Stimulated activated naive CD8-positive, alpha-beta T cell treated with anti-CD3 and anti-CD28 coated beads, Interleukin-15, Interleukin-2, amounts not matched to agents 100 ng/mL and 50 ng/mL, for 24 hours (primary cell): ENCODE measurements around the gene PDE4D.

Experiments used
- H3K27ac Mint-ChIP-seq: one replicate; pipeline ENCODE4 v1.8.0; 2021; ENCODE audit warnings: mild to moderate bottlenecking, mixed read lengths
- H3K27me3 Mint-ChIP-seq: one replicate; pipeline ENCODE4 v1.8.0; 2021; ENCODE audit warnings: mixed read lengths
- H3K36me3 Mint-ChIP-seq: one replicate; pipeline ENCODE4 v1.8.0; 2021; ENCODE audit warnings: low read depth, mixed read lengths
- H3K4me1 Mint-ChIP-seq: one replicate; pipeline ENCODE4 v1.8.0; 2021; ENCODE audit warnings: low read depth, mixed read lengths
- H3K4me3 Mint-ChIP-seq: one replicate; pipeline ENCODE4 v1.8.0; 2021; ENCODE audit warnings: mild to moderate bottlenecking, mixed read lengths
- H3K9me3 Mint-ChIP-seq: one replicate; pipeline ENCODE4 v1.8.0; 2021; ENCODE audit warnings: mixed read lengths

PDE4D gene

GRCh38 chr5:59532979-59533729 is 360.4 kb downstream of the PDE4D start:
- no peak overlapping the region for H3K27ac Mint-ChIP-seq
- H3K4me3 Mint-ChIP-seq = no peak overlapping the region
- H3K4me1 Mint-ChIP-seq = no peaks in the 10 kb centered on the region
- no peaks in the 10 kb centered on the region for H3K9me3 Mint-ChIP-seq
- H3K36me3 Mint-ChIP-seq = no peaks in the 10 kb centered on the region
- H3K27me3 Mint-ChIP-seq = no peaks in the 10 kb centered on the region

- Mint-ChIP-seq H3K9me3 (peaks cover 1% of the 10 kb centered on the region), H3K4me1 (peaks cover under 1% of the 10 kb centered on the region), H3K27ac (no peak overlapping the region), H3K36me3 (no peaks in the 10 kb centered on the region), H3K27me3 (no peaks in the 10 kb centered on the region), H3K4me3 (no peak overlapping the region)
These were observed 364.3 kb downstream of the PDE4D start for GRCh38 chr5:59529239-59529638.

- H3K36me3 Mint-ChIP-seq = no peaks in the 10 kb centered on the region
- no peak overlapping the region for H3K4me3 Mint-ChIP-seq
- no peaks in the 10 kb centered on the region for H3K27me3 Mint-ChIP-seq
- H3K4me1 Mint-ChIP-seq = peaks cover 2% of the 10 kb centered on the region
- H3K9me3 Mint-ChIP-seq = peaks cover 10% of the 10 kb centered on the region
- H3K27ac Mint-ChIP-seq = no peak overlapping the region
These were observed 365.2 kb downstream of the PDE4D start for GRCh38 chr5:59528202-59528862.

- no peaks in the 10 kb centered on the region for H3K36me3 Mint-ChIP-seq
- H3K27me3 Mint-ChIP-seq = no peaks in the 10 kb centered on the region
- no peak overlapping the region for H3K27ac Mint-ChIP-seq
- H3K9me3 Mint-ChIP-seq = peaks cover 10% of the 10 kb centered on the region
- peaks cover 2% of the 10 kb centered on the region for H3K4me1 Mint-ChIP-seq
- no peak overlapping the region for H3K4me3 Mint-ChIP-seq
These were observed 367.6 kb downstream of the PDE4D start for GRCh38 chr5:59525957-59526356.

- Mint-ChIP-seq H3K27ac (no peak overlapping the region), H3K9me3 (peaks cover 10% of the 10 kb centered on the region), H3K27me3 (no peaks in the 10 kb centered on the region), H3K4me3 (no peak overlapping the region), H3K4me1 (peaks cover 2% of the 10 kb centered on the region), H3K36me3 (no peaks in the 10 kb centered on the region)
These were observed 368.2 kb downstream of the PDE4D start for GRCh38 chr5:59525311-59525710.

- no peaks in the 10 kb centered on the region for H3K36me3 Mint-ChIP-seq
- H3K4me3 Mint-ChIP-seq = no peak overlapping the region
- no peak overlapping the region for H3K27ac Mint-ChIP-seq
- H3K27me3 Mint-ChIP-seq = no peaks in the 10 kb centered on the region
- H3K4me1 Mint-ChIP-seq = peaks cover 2% of the 10 kb centered on the region
- H3K9me3 Mint-ChIP-seq = peaks cover 10% of the 10 kb centered on the region
These were observed 371.2 kb downstream of the PDE4D start for GRCh38 chr5:59522201-59522831.

GRCh38 chr5:59521476-59521875 is 372.1 kb downstream of the PDE4D start:
- Mint-ChIP-seq H3K4me1 (peaks cover 2% of the 10 kb centered on the region), H3K27ac (no peak overlapping the region), H3K4me3 (no peak overlapping the region), H3K9me3 (peaks cover 10% of the 10 kb centered on the region), H3K36me3 (no peaks in the 10 kb centered on the region), H3K27me3 (no peaks in the 10 kb centered on the region)

- Mint-ChIP-seq H3K4me3 (no peak overlapping the region), H3K27me3 (no peaks in the 10 kb centered on the region)
These were observed 374.2 kb downstream of the PDE4D start for GRCh38 chr5:59519338-59519737.

GRCh38 chr5:59517926-59518585 is 375.5 kb downstream of the PDE4D start:
- Mint-ChIP-seq H3K4me1 (no peaks in the 10 kb centered on the region), H3K9me3 (no peaks in the 10 kb centered on the region), H3K36me3 (no peaks in the 10 kb centered on the region), H3K27me3 (no peaks in the 10 kb centered on the region), H3K4me3 (no peak overlapping the region), H3K27ac (no peak overlapping the region)

More at GRCh38 chr5:59519338-59519737, 374.2 kb downstream of the PDE4D start:
- Mint-ChIP-seq H3K4me1 (peaks cover 2% of the 10 kb centered on the region), H3K36me3 (no peaks in the 10 kb centered on the region), H3K27ac (no peak overlapping the region), H3K9me3 (peaks cover 9% of the 10 kb centered on the region)

- no peaks in the 10 kb centered on the region for H3K9me3 Mint-ChIP-seq
These were observed 377.4 kb downstream of the PDE4D start for GRCh38 chr5:59516161-59516560.

GRCh38 chr5:59506285-59506877 is 387.1 kb downstream of the PDE4D start:
- no peaks in the 10 kb centered on the region for H3K9me3 Mint-ChIP-seq
- H3K27me3 Mint-ChIP-seq = no peaks in the 10 kb centered on the region
- no peak overlapping the region for H3K27ac Mint-ChIP-seq
- H3K4me1 Mint-ChIP-seq = no peaks in the 10 kb centered on the region
- H3K36me3 Mint-ChIP-seq = no peaks in the 10 kb centered on the region
- no peak overlapping the region for H3K4me3 Mint-ChIP-seq

More at GRCh38 chr5:59516161-59516560, 377.4 kb downstream of the PDE4D start:
- Mint-ChIP-seq H3K36me3 (no peaks in the 10 kb centered on the region), H3K4me1 (no peaks in the 10 kb centered on the region), H3K27ac (no peak overlapping the region), H3K27me3 (no peaks in the 10 kb centered on the region), H3K4me3 (no peak overlapping the region)

- H3K36me3 Mint-ChIP-seq = no peaks in the 10 kb centered on the region
- no peaks in the 10 kb centered on the region for H3K9me3 Mint-ChIP-seq
- no peaks in the 10 kb centered on the region for H3K27me3 Mint-ChIP-seq
- no peaks in the 10 kb centered on the region for H3K4me1 Mint-ChIP-seq
- H3K4me3 Mint-ChIP-seq = no peak overlapping the region
- H3K27ac Mint-ChIP-seq = no peak overlapping the region
These were observed 389.5 kb downstream of the PDE4D start for GRCh38 chr5:59504043-59504442.

- Mint-ChIP-seq H3K27ac (no peak overlapping the region), H3K4me1 (no peaks in the 10 kb centered on the region), H3K9me3 (no peaks in the 10 kb centered on the region), H3K27me3 (no peaks in the 10 kb centered on the region), H3K36me3 (no peaks in the 10 kb centered on the region), H3K4me3 (no peak overlapping the region)
These were observed 390.3 kb downstream of the PDE4D start for GRCh38 chr5:59503220-59503619.

GRCh38 chr5:59501316-59501715 is 392.2 kb downstream of the PDE4D start:
- no peaks in the 10 kb centered on the region for H3K4me1 Mint-ChIP-seq
- H3K4me3 Mint-ChIP-seq = no peak overlapping the region
- H3K27me3 Mint-ChIP-seq = no peaks in the 10 kb centered on the region
- no peaks in the 10 kb centered on the region for H3K9me3 Mint-ChIP-seq
- no peak overlapping the region for H3K27ac Mint-ChIP-seq
- no peaks in the 10 kb centered on the region for H3K36me3 Mint-ChIP-seq
